ENCODE data around the gene MSH6. TPM values are rescaled to one million over a fixed set of nuclear protein-coding genes. Genes with fewer than 3 reads are reported as not detected.
A peak's percentile ranks its signal among the peaks of the same experiment; 100 is the strongest.

MSH6 gene
- total and polyA plus RNA-seq, 9 of the 15 experiments (the other 6 are each of a cell fraction or from before 2014, with no cell fraction given) = 15.3 to 147 (median 80.5) TPM

- in situ Hi-C loops (cut with MboI) (loop anchor here (5.0 to 10.0 kb wide), 2 partner anchors 325 to 432 kb away; no protein-coding TSS in a partner anchor), intact Hi-C loops (cut with micrococcal nuclease) (loop anchor here (5.0 kb wide), 1 partner anchor 112 kb away; no protein-coding TSS in a partner anchor)
- ATAC-seq (no peak), DNase-seq (ENCODE audit: extremely low read depth in 1 of 4, low spot score in 3 of 4) (no peak), FAIRE-seq (no peak)
- no peaks in the 10 kb centered on the region for H3K9me1 ChIP-seq (ENCODE audit: control insufficient read depth, insufficient read depth, low read length)
- no peak overlapping the region for H3K9ac ChIP-seq (ENCODE audit: insufficient read depth in 1 of 2, low read depth in 2 of 2, low read length in 2 of 2)
- H3K27me3 ChIP-seq (ENCODE audit: control insufficient read depth in 2 of 2, insufficient read depth in 2 of 2, low read length in 2 of 2) = peaks cover 6 to 7% of the 10 kb centered on the region in 2 experiments
- WGBS (ENCODE audit: insufficient coverage, low coverage, missing lambda C conversion rate) = 37% methylated on average over 9 of the region's 9 CpGs
- H3K27ac ChIP-seq (ENCODE audit: extremely low read depth, low read depth, low read length) = no peak overlapping the region
- TF ChIP-seq CEBPB (tag; IDR thresholded peaks at IDR 0.05) (peak; percentile 26; the same call in 1 of the 2 replicates), THRAP3 (IDR thresholded peaks at IDR 0.05; ENCODE audit: borderline replicate concordance) (no peak)
- no peaks in the 10 kb centered on the region for H3K79me2 ChIP-seq (ENCODE audit: control insufficient read depth, insufficient read depth, low read length)
- ChIA-PET POLR2A (interaction anchor here (0.6 kb wide), 1 partner anchor 14 kb away, joined by 4 read pairs; the partner anchor contains the start of gene MSH6), CTCF (ENCODE audit: low intra/inter-chr PET ratio) (no interaction called here)
- no peak overlapping the region for H3K4me2 ChIP-seq (ENCODE audit: insufficient read depth, low read length)
- no peaks in the 10 kb centered on the region for H4K20me1 ChIP-seq (replicated peaks; ENCODE audit: control insufficient read depth, insufficient read depth, low read length)
- H3K4me1 ChIP-seq (replicated peaks in 1 of 2; ENCODE audit: control insufficient read depth in 2 of 2, insufficient read depth in 2 of 2, low read length in 2 of 2) = peaks cover 0 to 5% of the 10 kb centered on the region in 2 experiments; a peak in 2 of 5 replicates
- no peak overlapping the region for H3K4me3 ChIP-seq
- no peak overlapping the region for H2AFZ ChIP-seq (ENCODE audit: low read depth, low read length)
- BruUV-seq (replicated peaks) = no TSS peak
- no peaks in the 10 kb centered on the region for H3K9me3 ChIP-seq (replicated peaks; ENCODE audit: control insufficient read depth, insufficient read depth, low read depth, low read length)
- H3K36me3 ChIP-seq (ENCODE audit: control insufficient read depth, insufficient read depth, low read length) = no peaks in the 10 kb centered on the region
Measured at GRCh38 chr2:47769318-47769717, 13.6 kb upstream of the MSH6 start.

GRCh38 chr2:47771211-47771610 lies 11.7 kb upstream of the MSH6 start:
- peaks cover 0 to 5% of the 10 kb centered on the region in 2 experiments; a peak in 2 of 5 replicates for H3K4me1 ChIP-seq (replicated peaks in 1 of 2; ENCODE audit: control insufficient read depth in 2 of 2, insufficient read depth in 2 of 2, low read length in 2 of 2)
- ChIA-PET CTCF (ENCODE audit: low intra/inter-chr PET ratio) (no interaction called here), POLR2A (interaction anchor here (0.6 to 2.1 kb wide), 2 partner anchors 12 to 113 kb away, joined by 3 to 10 read pairs; partner anchors contain the start of gene MSH6)
- FAIRE-seq (no peak), DNase-seq (ENCODE audit: extremely low read depth in 1 of 4, low spot score in 3 of 4) (peak; percentile 24 to 42 (median 38)), ATAC-seq (peak; percentile 33)
- no peak overlapping the region; the same call in 1 of the 2 replicates for H3K4me2 ChIP-seq (ENCODE audit: insufficient read depth, low read length)
- H3K9me3 ChIP-seq (replicated peaks; ENCODE audit: control insufficient read depth, insufficient read depth, low read depth, low read length) = no peaks in the 10 kb centered on the region
- intact Hi-C loops (cut with micrococcal nuclease) = no loop called here
- no peaks in the 10 kb centered on the region for H3K79me2 ChIP-seq (ENCODE audit: control insufficient read depth, insufficient read depth, low read length)
- no peaks in the 10 kb centered on the region for H3K36me3 ChIP-seq (ENCODE audit: control insufficient read depth, insufficient read depth, low read length)
- H3K9ac ChIP-seq (ENCODE audit: insufficient read depth in 1 of 2, low read depth in 2 of 2, low read length in 2 of 2) = no peak overlapping the region
- BruUV-seq (replicated peaks) = no TSS peak
- in situ Hi-C loops (cut with MboI) = no loop called here
- H3K27ac ChIP-seq (ENCODE audit: extremely low read depth, low read depth, low read length) = no peak overlapping the region
- no peak overlapping the region for H3K4me3 ChIP-seq
- no peaks in the 10 kb centered on the region for H3K27me3 ChIP-seq (ENCODE audit: control insufficient read depth in 2 of 2, insufficient read depth in 2 of 2, low read length in 2 of 2)
- no peaks in the 10 kb centered on the region for H4K20me1 ChIP-seq (replicated peaks; ENCODE audit: control insufficient read depth, insufficient read depth, low read length)
- H2AFZ ChIP-seq (ENCODE audit: low read depth, low read length) = peak overlapping the region; percentile 48
- H3K9me1 ChIP-seq (ENCODE audit: control insufficient read depth, insufficient read depth, low read length) = no peaks in the 10 kb centered on the region
- TF ChIP-seq ARNT (IDR thresholded peaks at IDR 0.05) (no peak), RAD51 (IDR thresholded peaks at IDR 0.05; ENCODE audit: borderline replicate concordance, low read depth) (peak; percentile 74; the same call in 1 of the 2 replicates), ATF3 (IDR thresholded peaks at IDR 0.05) (peak; percentile 52; the same call in 1 of the 2 replicates), ATF3 (CRISPR knock-in tag; conservative IDR thresholded peaks at IDR 0.05) (no peak), NFXL1 (CRISPR knock-in tag; IDR thresholded peaks at IDR 0.05) (no peak), CHAMP1 (IDR thresholded peaks at IDR 0.05) (no peak), MEIS2 (IDR thresholded peaks at IDR 0.05; ENCODE audit: partially characterized antibody) (peak; percentile 62), MIER1 (IDR thresholded peaks at IDR 0.05; ENCODE audit: low read depth) (no peak), ELF1 (tag; IDR thresholded peaks at IDR 0.05) (no peak), ZNF408 (CRISPR knock-in tag; IDR thresholded peaks at IDR 0.05; ENCODE audit: low read depth) (no peak), ZNF507 (tag; conservative IDR thresholded peaks at IDR 0.05) (no peak)
